ENCODE data around the gene LAMP1.
"Not testable (repeated sequence)": the region's sequence is repeated elsewhere in the genome, so short reads cannot be mapped to it uniquely, and the experiment has no call there.

Gene LAMP1

DNA sequence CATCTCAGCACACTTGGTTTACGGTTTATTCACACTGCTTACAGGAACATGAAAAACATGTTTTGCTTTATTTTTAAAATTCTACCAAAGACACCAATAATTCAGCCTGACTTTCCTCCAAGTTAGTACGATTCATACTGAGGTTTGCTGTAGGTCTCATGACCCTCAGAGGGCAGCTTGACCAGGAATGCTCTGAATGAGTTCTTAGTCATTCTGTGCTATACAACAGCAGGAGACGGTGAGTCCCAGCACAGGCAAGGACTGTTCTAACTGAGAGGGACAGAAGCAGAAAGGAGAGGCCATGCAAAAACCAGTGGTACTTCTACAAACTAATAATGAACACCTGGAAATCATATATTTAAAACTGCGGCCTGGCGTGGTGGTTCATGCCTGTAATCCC lies 60.5 kb downstream of the LAMP1 start:
- DNase-seq, result no peak

DNA sequence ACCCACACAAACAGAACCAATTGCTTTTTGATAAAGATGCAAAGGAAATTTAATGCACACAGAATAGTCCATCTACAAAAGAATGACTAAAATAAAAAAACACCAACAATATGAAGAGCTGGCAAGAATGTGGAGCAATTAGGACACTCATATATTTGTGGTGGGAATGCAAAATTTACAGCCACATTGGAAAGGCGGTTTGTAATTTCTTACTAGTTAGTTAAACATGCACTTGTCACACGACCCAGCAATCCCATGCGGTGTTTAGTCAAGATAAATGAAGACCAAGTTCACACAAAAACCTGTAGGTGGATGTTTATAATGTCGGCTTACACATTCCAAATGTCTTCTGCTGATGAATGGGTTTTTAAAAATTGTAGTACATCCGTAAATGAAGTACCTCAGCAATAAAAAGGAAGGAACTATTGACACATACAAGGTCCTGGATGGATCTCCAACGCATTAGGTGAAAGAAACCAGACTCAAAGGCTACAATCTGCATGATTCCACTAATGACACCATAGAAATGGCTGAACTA lies 61.7 kb downstream of the LAMP1 start:
- no peak for DNase-seq

DNA sequence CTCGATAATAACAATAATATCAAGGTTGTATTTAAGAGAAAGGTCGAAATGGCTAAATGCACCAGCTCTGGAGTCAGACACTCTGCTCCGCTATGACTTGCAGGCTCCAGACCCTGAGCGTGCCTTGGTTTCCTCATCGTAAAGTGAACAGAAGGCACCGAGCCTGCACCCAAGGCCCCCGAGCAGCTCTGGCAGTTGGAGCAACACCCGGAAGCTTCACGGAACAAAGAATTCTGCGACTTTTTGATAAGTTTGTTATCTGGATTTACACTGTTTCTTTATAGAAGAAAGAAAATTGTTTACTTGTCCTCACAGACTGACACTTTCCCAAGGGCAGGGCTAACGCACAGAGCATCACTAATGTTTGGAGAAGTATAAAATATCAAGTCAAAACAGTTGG lies 62.5 kb downstream of the LAMP1 start:
- DNase-seq, result no peak

DNA sequence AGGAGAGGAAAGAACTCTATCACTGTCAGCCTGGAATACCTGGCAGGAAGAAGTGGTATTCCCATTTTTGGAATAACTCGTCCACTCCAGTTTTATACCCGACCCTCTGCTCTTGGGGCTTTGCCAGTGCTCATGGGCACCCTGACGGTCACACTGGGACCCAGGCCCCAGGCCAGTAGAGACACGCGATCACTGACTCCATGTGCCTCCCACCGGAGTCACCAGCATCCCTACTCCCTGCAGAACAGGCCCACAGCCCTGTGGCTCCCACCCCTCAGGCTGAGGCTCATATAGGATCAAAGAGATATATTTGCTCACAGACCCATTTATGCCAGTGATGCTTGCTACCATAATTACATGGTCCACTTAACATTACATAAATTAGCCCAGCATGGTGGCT lies 63.4 kb downstream of the LAMP1 start:
- no peak for DNase-seq

DNA sequence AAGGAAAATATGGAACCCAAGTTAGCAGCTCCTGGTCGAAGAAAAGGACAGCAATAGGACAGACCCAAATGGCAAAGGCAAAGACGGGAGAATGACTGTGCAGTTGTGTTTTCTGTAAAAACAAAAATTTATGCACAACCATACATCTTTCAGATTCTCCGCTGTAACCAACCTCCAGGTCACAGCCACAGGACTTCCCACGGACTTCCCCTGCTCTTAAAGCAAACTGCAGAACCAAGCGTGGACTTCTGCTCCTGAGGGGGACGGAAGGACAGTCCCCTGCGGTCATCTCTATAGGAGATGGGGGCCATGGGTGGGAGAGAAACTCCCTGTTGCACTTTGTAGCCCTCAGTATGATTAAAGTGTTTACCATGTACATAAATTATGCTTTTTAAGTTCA lies 64.4 kb downstream of the LAMP1 start:
- no peak for DNase-seq

DNA sequence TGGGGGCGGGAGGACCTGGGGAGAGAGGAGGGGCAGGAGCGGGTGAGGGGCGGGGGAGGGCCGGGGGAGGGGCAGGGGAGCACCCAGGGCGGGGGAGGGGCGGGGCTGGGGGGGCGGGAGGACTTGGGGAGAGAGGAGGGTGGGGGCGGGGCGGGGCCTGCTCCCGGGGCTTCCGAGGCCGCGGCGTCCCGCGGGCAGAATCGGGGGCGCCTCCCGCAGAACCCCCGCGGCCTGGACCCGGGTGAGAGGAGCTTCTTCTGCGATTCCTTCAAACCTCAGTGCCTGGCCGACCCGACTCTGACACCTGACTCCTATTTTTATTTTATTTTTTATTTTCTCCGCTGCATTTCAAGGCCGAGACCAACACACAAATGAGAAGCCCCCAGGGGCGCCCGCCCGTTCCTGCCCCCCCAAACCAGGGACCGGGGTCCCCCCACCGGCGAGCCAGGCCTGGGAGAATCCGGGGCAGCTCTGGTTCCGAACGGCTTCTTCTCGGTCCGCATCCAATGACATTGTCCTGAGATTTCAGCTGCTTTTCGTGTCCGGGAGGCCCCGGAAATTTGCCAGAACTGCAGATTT lies 67.4 kb downstream of the LAMP1 start:
- DNase-seq, result peak; percentile 70

DNA sequence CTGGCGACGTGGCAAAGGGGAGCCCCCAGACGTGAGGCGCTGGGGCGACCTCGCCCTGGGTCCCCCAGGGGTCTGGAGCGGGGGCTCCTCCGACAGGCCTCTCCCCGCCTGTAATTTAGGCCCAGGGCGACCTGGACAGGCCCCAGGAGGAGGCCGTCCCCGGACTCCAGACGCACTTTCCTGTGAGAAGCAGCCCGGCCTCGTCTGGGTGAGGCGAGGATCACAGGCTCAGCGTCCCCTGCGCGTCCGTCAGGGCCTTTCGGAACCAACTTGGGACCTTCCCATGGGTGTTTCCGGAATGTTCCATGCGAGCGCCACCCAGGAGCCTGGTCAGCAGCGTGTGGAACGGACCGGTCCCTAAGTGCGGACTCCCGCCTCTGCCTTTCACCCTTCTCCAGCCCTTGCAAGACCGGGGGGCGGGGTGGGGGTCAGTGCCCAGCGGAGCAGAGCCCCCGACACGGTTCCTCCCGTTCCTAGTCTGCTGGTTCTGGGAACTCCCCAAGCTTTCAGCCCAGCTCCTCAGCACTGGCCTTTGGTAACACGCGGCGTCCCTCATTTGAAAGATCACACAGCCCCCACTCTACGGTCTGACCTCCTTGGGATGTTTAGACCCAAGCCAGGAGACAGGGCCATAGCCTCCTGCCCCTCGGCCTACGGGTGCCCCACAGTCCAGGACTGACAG lies 68.0 kb downstream of the LAMP1 start:
- no peak for DNase-seq

DNA sequence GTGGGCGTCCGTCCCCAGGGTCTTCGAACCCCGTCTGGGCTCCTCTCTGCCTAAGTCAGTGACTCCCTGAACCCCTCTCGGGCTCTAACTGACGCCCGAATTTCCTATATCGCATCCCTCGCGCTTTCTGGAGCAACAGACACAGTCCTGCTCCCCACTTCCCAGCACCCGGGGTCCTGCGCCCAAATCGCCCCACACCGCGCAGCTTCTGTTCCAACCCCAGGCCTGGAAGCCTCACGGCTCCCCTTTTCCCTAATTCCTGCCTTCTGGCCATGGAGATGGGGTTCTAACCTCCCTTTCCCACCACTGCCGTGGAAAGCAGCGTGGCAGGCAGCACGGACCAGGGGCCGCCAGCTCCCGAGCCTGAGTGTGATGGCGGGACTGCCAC lies 68.5 kb downstream of the LAMP1 start:
- DNase-seq, result no peak

DNA sequence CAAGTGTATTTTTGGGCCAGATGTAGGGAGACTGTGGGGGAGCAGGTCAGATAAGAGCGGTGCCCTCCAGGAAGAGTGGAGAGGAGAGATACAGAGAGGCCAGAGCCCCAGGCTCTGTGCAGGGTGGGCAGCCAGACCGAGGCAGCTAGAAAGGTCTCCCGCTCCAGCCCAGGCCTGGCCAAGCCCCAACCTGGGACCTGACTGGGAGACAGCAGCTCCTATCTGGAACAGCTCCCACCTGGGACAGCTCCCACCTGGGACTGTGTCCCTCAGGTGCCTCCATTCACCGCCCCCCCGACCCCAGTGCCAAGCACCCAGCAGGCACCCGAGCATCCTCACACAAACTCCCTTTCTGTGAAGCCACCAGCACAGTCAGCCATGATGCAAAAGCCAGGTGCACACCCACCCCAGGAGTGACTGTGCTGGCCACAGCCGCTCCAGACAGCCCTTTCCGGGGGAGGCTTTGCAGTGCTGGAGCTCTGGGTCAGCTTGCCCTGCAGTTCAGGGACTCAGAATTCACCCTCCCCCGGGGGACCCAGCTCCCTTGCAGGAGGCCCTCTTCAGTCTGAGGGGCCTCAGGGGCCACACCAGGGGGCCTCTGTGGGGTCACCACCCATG lies 69.0 kb downstream of the LAMP1 start:
- no peak for DNase-seq

DNA sequence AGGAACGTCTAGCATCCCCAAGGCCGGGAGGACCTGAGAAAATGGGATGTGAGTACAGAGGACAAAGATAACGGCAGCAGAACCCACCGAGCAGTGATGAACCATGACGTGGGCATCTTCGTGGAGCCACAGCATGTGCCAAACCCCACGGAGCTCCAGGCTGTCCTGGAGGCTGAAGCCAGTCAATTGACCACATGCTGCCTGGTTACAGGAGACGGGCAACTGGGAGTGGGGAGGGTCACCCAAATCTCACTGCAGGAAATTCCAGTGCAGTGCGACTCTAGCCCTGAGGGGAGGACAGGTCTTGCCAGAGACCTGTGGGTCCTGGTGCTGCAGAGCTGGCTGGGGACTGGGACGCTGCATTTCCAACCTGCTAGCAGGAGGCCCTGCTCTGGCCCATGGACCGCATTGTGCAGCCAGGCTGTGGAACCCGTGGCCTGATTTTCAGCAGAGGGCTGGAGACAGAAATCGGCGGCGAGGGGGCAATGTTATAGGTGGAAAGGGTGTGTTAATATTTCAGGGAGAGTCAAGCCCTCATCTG lies 70.1 kb downstream of the LAMP1 start:
- DNase-seq, result no peak

DNA sequence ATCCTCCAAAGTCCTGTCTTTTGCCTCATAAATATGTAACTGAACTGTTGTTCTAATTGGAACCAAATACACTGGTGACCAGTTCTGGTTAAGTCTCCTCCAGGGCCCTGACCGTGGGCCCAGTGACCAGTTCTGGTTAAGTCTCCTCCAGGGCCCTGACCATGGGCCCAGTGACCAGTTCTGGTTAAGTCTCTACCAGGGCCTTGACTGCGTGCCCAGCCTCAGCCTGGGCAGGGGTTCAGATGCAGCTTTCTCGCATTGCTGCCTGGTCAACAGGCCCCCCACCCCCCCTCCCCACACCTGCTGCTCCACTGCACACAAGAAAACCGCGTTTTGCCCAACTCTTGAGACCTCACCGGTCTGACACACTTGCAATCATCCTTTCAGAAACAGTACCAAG lies 70.7 kb downstream of the LAMP1 start:
- DNase-seq, result no peak

DNA sequence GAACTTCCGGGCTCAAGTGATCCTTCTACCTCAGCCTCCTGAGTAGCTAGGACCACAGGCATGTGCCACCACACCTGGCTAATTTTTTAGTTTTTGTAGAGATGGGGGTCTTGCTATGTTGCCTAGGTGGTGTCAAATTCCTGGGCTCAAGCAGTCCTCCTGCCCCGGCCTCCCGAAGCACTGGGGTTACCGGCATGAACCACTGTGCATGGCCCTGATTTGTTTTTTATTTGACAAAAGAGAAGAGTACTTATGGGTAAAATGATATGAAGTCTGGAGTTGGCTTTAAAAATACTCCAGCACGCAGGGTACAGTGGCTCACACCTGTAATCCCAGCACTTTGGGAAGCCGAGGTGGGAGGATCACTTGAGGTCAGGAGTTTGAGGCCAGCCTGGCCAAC lies 71.3 kb downstream of the LAMP1 start:
- DNase-seq, result not testable (repeated sequence)

DNA sequence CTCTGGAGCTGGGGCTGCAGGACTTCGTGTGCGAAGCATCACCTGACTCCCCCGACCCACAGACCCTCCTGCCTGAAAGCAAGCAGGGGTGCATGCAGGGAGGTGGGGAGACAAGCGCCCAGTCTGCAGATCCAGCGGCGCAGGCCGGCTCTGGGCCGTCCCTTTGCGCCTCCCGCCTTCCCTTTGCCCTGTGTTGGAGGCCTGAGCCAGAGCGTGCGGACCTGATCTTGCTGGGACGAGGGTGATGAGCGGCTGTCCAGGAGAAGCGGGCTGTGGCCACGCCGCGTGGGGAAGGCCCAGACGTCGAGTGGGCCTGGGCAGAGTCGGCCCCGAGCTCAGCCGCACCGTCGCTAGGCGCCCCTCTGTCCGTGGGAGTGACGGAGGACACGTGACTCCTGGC lies 72.2 kb downstream of the LAMP1 start:
- no peak for DNase-seq

DNA sequence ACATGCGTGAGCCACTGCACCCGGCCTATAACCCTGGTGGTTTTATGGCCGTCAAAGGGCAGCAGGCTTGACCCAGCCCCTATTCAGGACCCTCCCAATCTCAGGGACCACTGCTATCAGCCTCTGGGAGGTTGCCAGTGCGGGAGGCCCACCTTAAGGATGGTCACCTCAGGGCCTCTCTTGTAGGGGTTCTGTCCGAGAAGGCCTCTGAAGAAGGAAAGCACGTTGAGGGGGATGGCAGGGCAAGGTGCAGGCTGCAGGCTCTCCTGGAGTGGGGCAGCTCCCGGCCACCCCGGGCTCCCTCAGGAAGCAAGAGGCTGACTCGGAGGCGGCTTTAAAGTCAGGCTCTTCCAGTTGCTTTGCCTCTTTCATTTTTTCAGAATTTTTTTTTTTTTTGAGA lies 72.8 kb downstream of the LAMP1 start:
- no peak for DNase-seq

DNA sequence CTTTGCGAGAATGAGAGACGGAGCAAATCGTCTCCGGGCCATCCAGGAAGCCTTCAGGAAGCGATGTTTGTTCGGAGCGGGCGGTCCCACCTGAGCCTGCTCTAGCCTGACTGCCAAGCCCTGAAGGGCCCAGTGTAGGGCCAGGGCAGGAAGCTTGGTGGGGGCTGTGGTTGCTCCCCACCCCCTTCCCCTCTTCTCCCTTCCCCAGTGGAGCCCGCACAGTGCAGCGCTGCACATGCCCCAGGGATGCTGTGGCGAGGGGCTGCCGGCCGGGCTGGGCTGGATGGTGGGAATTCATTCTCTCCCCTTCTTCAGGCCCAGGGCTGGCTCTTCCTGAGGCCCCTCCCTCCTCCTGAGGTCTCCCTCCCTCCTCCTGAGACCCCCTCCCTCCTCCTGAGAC lies 74.0 kb downstream of the LAMP1 start:
- no peak for DNase-seq

DNA sequence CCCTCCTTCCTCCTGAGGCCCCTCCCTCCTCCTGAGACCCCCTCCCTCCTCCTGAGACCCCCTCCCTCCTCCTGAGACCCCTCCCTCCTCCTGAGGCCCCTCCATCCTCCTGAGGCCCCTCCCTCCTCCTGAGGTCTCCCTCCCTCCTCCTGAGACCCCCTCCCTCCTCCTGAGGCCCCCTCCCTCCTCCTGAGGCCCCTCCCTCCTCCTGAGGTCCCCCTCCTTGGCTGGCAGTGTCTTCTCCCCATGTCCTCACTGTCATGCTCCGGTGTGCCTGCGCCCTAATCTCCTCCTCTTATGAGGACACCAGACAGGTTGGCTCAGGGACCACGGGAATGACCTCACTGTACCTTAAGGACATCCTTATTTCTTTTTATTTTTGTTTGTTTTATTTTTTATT lies 74.7 kb downstream of the LAMP1 start:
- DNase-seq, result not testable (repeated sequence)
